GM19397 (cell line): ENCODE results near the gene HHLA2.

Experiments used
- ATAC-seq: cut with Tn5 transposase; IDR thresholded peaks from one replicate; pipeline ENCODE4 v1.9.1; 2021; ENCODE audit warnings: mild to moderate bottlenecking, moderate library complexity; ENCODE audit not compliant: unreplicated experiment

HHLA2 gene

GRCh38 chr3:108298056-108298455, 1.7 kb downstream of the HHLA2 start:
- ATAC-seq = no peak

GRCh38 chr3:108300103-108300849, 3.9 kb downstream of the HHLA2 start:
- ATAC-seq = no peak

GRCh38 chr3:108301695-108302404, 5.5 kb downstream of the HHLA2 start:
- ATAC-seq = no peak

GRCh38 chr3:108302570-108302969, 6.2 kb downstream of the HHLA2 start:
- ATAC-seq = no peak

- ATAC-seq = no peak
Observed at GRCh38 chr3:108305484-108306172, 9.3 kb downstream of the HHLA2 start.

- no peak for ATAC-seq
Observed at GRCh38 chr3:108311797-108312196, 15.4 kb downstream of the HHLA2 start.

- no peak for ATAC-seq
Observed at GRCh38 chr3:108312656-108313055, 16.3 kb downstream of the HHLA2 start.

GRCh38 chr3:108315767-108316301, 19.5 kb downstream of the HHLA2 start:
- ATAC-seq = no peak

- no peak for ATAC-seq
Observed at GRCh38 chr3:108319428-108320082, 23.2 kb downstream of the HHLA2 start.

GRCh38 chr3:108320746-108321350, 24.5 kb downstream of the HHLA2 start:
- ATAC-seq = no peak

- no peak for ATAC-seq
Observed at GRCh38 chr3:108322352-108322751, 26.0 kb downstream of the HHLA2 start.

- no peak for ATAC-seq
Observed at GRCh38 chr3:108324177-108324576, 27.8 kb downstream of the HHLA2 start.

GRCh38 chr3:108327168-108327567, 30.8 kb downstream of the HHLA2 start:
- no peak for ATAC-seq

- no peak for ATAC-seq
Observed at GRCh38 chr3:108328821-108329486, 32.6 kb downstream of the HHLA2 start.

- no peak for ATAC-seq
Observed at GRCh38 chr3:108329508-108329907, 33.2 kb downstream of the HHLA2 start.

- no peak for ATAC-seq
Observed at GRCh38 chr3:108329947-108330346, 33.6 kb downstream of the HHLA2 start.

- ATAC-seq = no peak
Observed at GRCh38 chr3:108331792-108332191, 35.4 kb downstream of the HHLA2 start.

- no peak for ATAC-seq
Observed at GRCh38 chr3:108333961-108334360, 37.6 kb downstream of the HHLA2 start.

- ATAC-seq = no peak
Observed at GRCh38 chr3:108334701-108335100, 38.4 kb downstream of the HHLA2 start.

- no peak for ATAC-seq
Observed at GRCh38 chr3:108338901-108339545, 42.7 kb downstream of the HHLA2 start.
